ENCODE measurements around the gene ATF6.
A peak's percentile ranks its signal among the peaks of the same experiment; 100 is the strongest.

Gene ATF6

GRCh38 chr1:161772397-161772796, 6.3 kb downstream of the ATF6 start:
- DNase-seq (ENCODE audit: insufficient read length, low spot score) (no peak), FAIRE-seq (peak; percentile 23)
- 0 out of 2 replicates have a peak, but pooled peaks have one; percentile 17 for TF ChIP-seq TAF1 (IDR thresholded peaks at IDR 0.05; ENCODE audit: low read depth, low read length)
- TF ChIP-seq POLR2A (IDR thresholded peaks at IDR 0.05; ENCODE audit: low read depth, low read length), result no peak
- no peak for TF ChIP-seq POLR2AphosphoS5 (IDR thresholded peaks at IDR 0.05; ENCODE audit: low read depth, low read length)

GRCh38 chr1:161773791-161774190, 7.7 kb downstream of the ATF6 start:
- no peak for FAIRE-seq
- no peak for DNase-seq (ENCODE audit: insufficient read length, low spot score)
- TF ChIP-seq TAF1 (IDR thresholded peaks at IDR 0.05; ENCODE audit: low read depth, low read length) (no peak), POLR2AphosphoS5 (IDR thresholded peaks at IDR 0.05; ENCODE audit: low read depth, low read length) (no peak), PAX5 (IDR thresholded peaks at IDR 0.05; ENCODE audit: insufficient read depth, low read length, severe bottlenecking) (no peak), POU2F2 (IDR thresholded peaks at IDR 0.05; ENCODE audit: low read depth, low read length) (no peak), POLR2A (IDR thresholded peaks at IDR 0.05; ENCODE audit: low read depth, low read length) (no peak), SPI1 (IDR thresholded peaks at IDR 0.05; ENCODE audit: low read depth, low read length) (no peak)

- no peak for DNase-seq (ENCODE audit: insufficient read length, low spot score)
- no peak for TF ChIP-seq TAF1 (IDR thresholded peaks at IDR 0.05; ENCODE audit: low read depth, low read length)
- no peak for TF ChIP-seq SPI1 (IDR thresholded peaks at IDR 0.05; ENCODE audit: low read depth, low read length)
- TF ChIP-seq POLR2AphosphoS5 (IDR thresholded peaks at IDR 0.05; ENCODE audit: low read depth, low read length), result no peak
- TF ChIP-seq POU2F2 (IDR thresholded peaks at IDR 0.05; ENCODE audit: low read depth, low read length), result no peak
- no peak for TF ChIP-seq PAX5 (IDR thresholded peaks at IDR 0.05; ENCODE audit: insufficient read depth, low read length, severe bottlenecking)
- TF ChIP-seq POLR2A (IDR thresholded peaks at IDR 0.05; ENCODE audit: low read depth, low read length), result no peak
- FAIRE-seq, result peak; percentile 47
Measured at GRCh38 chr1:161777261-161777660, 11.1 kb downstream of the ATF6 start.

GRCh38 chr1:161778522-161778921, 12.4 kb downstream of the ATF6 start:
- TF ChIP-seq POLR2AphosphoS5 (IDR thresholded peaks at IDR 0.05; ENCODE audit: low read depth, low read length) (no peak), PAX5 (IDR thresholded peaks at IDR 0.05; ENCODE audit: insufficient read depth, low read length, severe bottlenecking) (peak; percentile 28)
- no peak for DNase-seq (ENCODE audit: insufficient read length, low spot score)
- FAIRE-seq, result no peak

GRCh38 chr1:161779393-161779792, 13.3 kb downstream of the ATF6 start:
- TF ChIP-seq TAF1 (IDR thresholded peaks at IDR 0.05; ENCODE audit: low read depth, low read length), result no peak
- no peak for TF ChIP-seq POLR2A (IDR thresholded peaks at IDR 0.05; ENCODE audit: low read depth, low read length)
- TF ChIP-seq POU2F2 (IDR thresholded peaks at IDR 0.05; ENCODE audit: low read depth, low read length), result no peak
- TF ChIP-seq PAX5 (IDR thresholded peaks at IDR 0.05; ENCODE audit: insufficient read depth, low read length, severe bottlenecking), result no peak
- TF ChIP-seq POLR2AphosphoS5 (IDR thresholded peaks at IDR 0.05; ENCODE audit: low read depth, low read length), result no peak
- TF ChIP-seq SPI1 (IDR thresholded peaks at IDR 0.05; ENCODE audit: low read depth, low read length), result no peak
- DNase-seq (ENCODE audit: insufficient read length, low spot score) (no peak), FAIRE-seq (peak; percentile 20)

GRCh38 chr1:161781995-161782394, 15.9 kb downstream of the ATF6 start:
- DNase-seq (ENCODE audit: insufficient read length, low spot score) (no peak), FAIRE-seq (peak; percentile 63)
- TF ChIP-seq TAF1 (IDR thresholded peaks at IDR 0.05; ENCODE audit: low read depth, low read length), result no peak
- no peak for TF ChIP-seq PAX5 (IDR thresholded peaks at IDR 0.05; ENCODE audit: insufficient read depth, low read length, severe bottlenecking)
- TF ChIP-seq POLR2AphosphoS5 (IDR thresholded peaks at IDR 0.05; ENCODE audit: low read depth, low read length), result no peak
- no peak for TF ChIP-seq POU2F2 (IDR thresholded peaks at IDR 0.05; ENCODE audit: low read depth, low read length)
- no peak for TF ChIP-seq POLR2A (IDR thresholded peaks at IDR 0.05; ENCODE audit: low read depth, low read length)
- no peak for TF ChIP-seq SPI1 (IDR thresholded peaks at IDR 0.05; ENCODE audit: low read depth, low read length)

GRCh38 chr1:161782886-161783285, 16.8 kb downstream of the ATF6 start:
- FAIRE-seq (no peak), DNase-seq (ENCODE audit: insufficient read length, low spot score) (no peak)
- TF ChIP-seq POLR2AphosphoS5 (IDR thresholded peaks at IDR 0.05; ENCODE audit: low read depth, low read length), result no peak

- FAIRE-seq, result no peak
- TF ChIP-seq TAF1 (IDR thresholded peaks at IDR 0.05; ENCODE audit: low read depth, low read length), result no peak
- TF ChIP-seq POU2F2 (IDR thresholded peaks at IDR 0.05; ENCODE audit: low read depth, low read length), result no peak
- no peak for TF ChIP-seq SPI1 (IDR thresholded peaks at IDR 0.05; ENCODE audit: low read depth, low read length)
- TF ChIP-seq POLR2AphosphoS5 (IDR thresholded peaks at IDR 0.05; ENCODE audit: low read depth, low read length), result no peak
- TF ChIP-seq POLR2A (IDR thresholded peaks at IDR 0.05; ENCODE audit: low read depth, low read length), result no peak
- TF ChIP-seq PAX5 (IDR thresholded peaks at IDR 0.05; ENCODE audit: insufficient read depth, low read length, severe bottlenecking), result no peak
- DNase-seq (ENCODE audit: insufficient read length, low spot score), result no peak
Measured at GRCh38 chr1:161784968-161785367, 18.8 kb downstream of the ATF6 start.

GRCh38 chr1:161787355-161787754, 21.2 kb downstream of the ATF6 start:
- DNase-seq (ENCODE audit: insufficient read length, low spot score) (no peak), FAIRE-seq (no peak)
- TF ChIP-seq POLR2A (IDR thresholded peaks at IDR 0.05; ENCODE audit: low read depth, low read length) (no peak), POU2F2 (IDR thresholded peaks at IDR 0.05; ENCODE audit: low read depth, low read length) (no peak), SPI1 (IDR thresholded peaks at IDR 0.05; ENCODE audit: low read depth, low read length) (no peak), TAF1 (IDR thresholded peaks at IDR 0.05; ENCODE audit: low read depth, low read length) (no peak), POLR2AphosphoS5 (IDR thresholded peaks at IDR 0.05; ENCODE audit: low read depth, low read length) (no peak), PAX5 (IDR thresholded peaks at IDR 0.05; ENCODE audit: insufficient read depth, low read length, severe bottlenecking) (no peak)

- FAIRE-seq (no peak), DNase-seq (ENCODE audit: insufficient read length, low spot score) (no peak)
- TF ChIP-seq SPI1 (IDR thresholded peaks at IDR 0.05; ENCODE audit: low read depth, low read length) (no peak), POLR2A (IDR thresholded peaks at IDR 0.05; ENCODE audit: low read depth, low read length) (no peak), POLR2AphosphoS5 (IDR thresholded peaks at IDR 0.05; ENCODE audit: low read depth, low read length) (no peak), TAF1 (IDR thresholded peaks at IDR 0.05; ENCODE audit: low read depth, low read length) (no peak), POU2F2 (IDR thresholded peaks at IDR 0.05; ENCODE audit: low read depth, low read length) (no peak), PAX5 (IDR thresholded peaks at IDR 0.05; ENCODE audit: insufficient read depth, low read length, severe bottlenecking) (no peak)
Measured at GRCh38 chr1:161790587-161791317, 24.6 kb downstream of the ATF6 start.

All from GM12891 (cell line).